ENCODE results near the gene C1orf174. TPM values are rescaled to one million over a fixed set of nuclear protein-coding genes. Genes with fewer than 3 reads are reported as not detected.
A peak's percentile ranks its signal among the peaks of the same experiment; 100 is the strongest.

Gene C1orf174
- total and polyA plus RNA-seq, 2 of the 13 experiments (the other 11 are each of a cell fraction or from before 2014, with no cell fraction given), result 21.6 to 31.4 TPM

DNA sequence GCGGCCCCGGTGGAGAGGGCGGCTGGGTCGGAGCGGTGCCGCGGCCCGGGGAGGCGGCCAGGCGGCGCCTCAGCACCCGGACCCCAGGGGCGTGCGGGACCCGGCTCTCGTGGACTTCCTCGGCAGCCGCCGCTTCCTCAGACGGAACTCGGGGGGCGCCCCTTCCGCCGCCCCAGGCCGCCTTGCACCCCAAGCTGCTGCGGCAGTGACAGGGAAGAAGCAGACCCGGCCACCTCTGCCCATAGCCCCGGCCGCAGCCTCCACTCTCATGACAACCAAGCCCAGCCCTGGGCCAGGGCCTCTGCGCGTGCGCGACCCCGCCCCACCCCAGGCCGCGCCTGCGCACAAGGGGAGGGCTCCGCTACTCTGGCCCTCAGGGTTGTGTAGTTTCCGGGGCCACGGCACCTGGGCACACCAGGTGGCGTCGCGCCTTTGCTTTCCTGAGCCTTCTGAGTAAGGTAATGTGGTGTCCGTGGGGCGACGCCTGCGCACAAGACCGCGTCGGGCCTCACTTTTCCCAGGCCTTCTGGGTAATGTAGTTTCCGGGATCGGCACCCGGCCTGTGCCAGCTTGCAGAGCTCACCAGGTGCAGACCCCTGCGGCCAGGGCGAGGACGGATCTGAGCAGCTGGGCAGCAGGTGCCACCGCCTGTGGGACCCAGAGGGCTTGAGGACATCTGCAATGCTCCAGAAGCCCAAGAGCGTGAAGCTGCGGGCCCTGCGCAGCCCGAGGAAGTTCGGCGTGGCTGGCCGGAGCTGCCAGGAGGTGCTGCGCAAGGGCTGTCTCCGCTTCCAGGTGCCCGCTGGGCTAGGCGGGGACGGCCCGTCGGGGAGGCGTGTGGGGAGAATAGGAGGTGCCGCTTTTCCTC, 42.9 kb downstream of the C1orf174 start, which contains the start of the genes CEP104 and DFFB (continued):
- TF ChIP-seq, protein P1, sequence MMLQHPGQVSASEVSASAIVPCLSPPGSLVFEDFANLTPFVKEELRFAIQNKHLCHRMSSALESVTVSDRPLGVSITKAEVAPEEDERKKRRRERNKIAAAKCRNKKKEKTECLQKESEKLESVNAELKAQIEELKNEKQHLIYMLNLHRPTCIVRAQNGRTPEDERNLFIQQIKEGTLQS (CRISPR knock-in tag; IDR thresholded peaks at IDR 0.05), result peak; percentile 16; the same call in 1 of the 2 replicates
- TF ChIP-seq, protein P2, sequence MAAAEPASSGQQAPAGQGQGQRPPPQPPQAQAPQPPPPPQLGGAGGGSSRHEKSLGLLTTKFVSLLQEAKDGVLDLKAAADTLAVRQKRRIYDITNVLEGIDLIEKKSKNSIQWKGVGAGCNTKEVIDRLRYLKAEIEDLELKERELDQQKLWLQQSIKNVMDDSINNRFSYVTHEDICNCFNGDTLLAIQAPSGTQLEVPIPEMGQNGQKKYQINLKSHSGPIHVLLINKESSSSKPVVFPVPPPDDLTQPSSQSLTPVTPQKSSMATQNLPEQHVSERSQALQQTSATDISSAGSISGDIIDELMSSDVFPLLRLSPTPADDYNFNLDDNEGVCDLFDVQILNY (CRISPR knock-in tag; conservative IDR thresholded peaks at IDR 0.05), result no peak
- TF ChIP-seq, protein P3, sequence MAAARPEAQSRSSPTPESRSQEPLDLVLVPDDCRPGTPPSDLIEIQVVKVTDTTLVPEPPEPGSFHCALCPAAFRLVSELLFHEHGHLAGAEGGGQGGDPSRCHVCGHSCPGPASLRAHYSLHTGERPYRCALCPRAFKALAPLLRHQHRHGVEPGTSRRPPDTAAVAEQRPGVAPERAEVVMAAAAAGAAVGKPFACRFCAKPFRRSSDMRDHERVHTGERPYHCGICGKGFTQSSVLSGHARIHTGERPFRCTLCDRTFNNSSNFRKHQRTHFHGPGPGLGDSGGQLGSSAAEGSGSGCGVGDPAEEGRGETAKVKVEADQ (CRISPR knock-in tag; IDR thresholded peaks at IDR 0.05; ENCODE audit: borderline replicate concordance), result peak; percentile 89; the same call in 1 of the 2 replicates
- no peak for TF ChIP-seq ZMYM3 (CRISPR knock-in tag; IDR thresholded peaks at IDR 0.05)
- TF ChIP-seq ZNF256 (CRISPR knock-in tag; conservative IDR thresholded peaks at IDR 0.05), result 0 out of 2 replicates have a peak, but pooled peaks have one; percentile 23
- TF ChIP-seq, protein P4, sequence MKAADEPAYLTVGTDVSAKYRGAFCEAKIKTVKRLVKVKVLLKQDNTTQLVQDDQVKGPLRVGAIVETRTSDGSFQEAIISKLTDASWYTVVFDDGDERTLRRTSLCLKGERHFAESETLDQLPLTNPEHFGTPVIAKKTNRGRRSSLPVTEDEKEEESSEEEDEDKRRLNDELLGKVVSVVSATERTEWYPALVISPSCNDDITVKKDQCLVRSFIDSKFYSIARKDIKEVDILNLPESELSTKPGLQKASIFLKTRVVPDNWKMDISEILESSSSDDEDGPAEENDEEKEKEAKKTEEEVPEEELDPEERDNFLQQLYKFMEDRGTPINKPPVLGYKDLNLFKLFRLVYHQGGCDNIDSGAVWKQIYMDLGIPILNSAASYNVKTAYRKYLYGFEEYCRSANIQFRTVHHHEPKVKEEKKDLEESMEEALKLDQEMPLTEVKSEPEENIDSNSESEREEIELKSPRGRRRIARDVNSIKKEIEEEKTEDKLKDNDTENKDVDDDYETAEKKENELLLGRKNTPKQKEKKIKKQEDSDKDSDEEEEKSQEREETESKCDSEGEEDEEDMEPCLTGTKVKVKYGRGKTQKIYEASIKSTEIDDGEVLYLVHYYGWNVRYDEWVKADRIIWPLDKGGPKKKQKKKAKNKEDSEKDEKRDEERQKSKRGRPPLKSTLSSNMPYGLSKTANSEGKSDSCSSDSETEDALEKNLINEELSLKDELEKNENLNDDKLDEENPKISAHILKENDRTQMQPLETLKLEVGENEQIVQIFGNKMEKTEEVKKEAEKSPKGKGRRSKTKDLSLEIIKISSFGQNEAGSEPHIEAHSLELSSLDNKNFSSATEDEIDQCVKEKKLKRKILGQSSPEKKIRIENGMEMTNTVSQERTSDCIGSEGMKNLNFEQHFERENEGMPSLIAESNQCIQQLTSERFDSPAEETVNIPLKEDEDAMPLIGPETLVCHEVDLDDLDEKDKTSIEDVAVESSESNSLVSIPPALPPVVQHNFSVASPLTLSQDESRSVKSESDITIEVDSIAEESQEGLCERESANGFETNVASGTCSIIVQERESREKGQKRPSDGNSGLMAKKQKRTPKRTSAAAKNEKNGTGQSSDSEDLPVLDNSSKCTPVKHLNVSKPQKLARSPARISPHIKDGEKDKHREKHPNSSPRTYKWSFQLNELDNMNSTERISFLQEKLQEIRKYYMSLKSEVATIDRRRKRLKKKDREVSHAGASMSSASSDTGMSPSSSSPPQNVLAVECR (CRISPR knock-in tag; IDR thresholded peaks at IDR 0.05; ENCODE audit: borderline replicate concordance), result peak; percentile 78
- TF ChIP-seq ZBTB38 (CRISPR knock-in tag; IDR thresholded peaks at IDR 0.05), result peak; percentile 85; the same call in 1 of the 2 replicates
- 0 out of 2 replicates have a peak, but pooled peaks have one; percentile 75 for TF ChIP-seq ZNF713 (CRISPR knock-in tag; IDR thresholded peaks at IDR 0.05)
- no peak for TF ChIP-seq NONO (IDR thresholded peaks at IDR 0.05)
- TF ChIP-seq NONO (CRISPR knock-in tag; conservative IDR thresholded peaks at IDR 0.05), result peak; percentile 52
- TF ChIP-seq GATAD1 (CRISPR knock-in tag; IDR thresholded peaks at IDR 0.05), result peak; percentile 91
- TF ChIP-seq, protein P5, sequence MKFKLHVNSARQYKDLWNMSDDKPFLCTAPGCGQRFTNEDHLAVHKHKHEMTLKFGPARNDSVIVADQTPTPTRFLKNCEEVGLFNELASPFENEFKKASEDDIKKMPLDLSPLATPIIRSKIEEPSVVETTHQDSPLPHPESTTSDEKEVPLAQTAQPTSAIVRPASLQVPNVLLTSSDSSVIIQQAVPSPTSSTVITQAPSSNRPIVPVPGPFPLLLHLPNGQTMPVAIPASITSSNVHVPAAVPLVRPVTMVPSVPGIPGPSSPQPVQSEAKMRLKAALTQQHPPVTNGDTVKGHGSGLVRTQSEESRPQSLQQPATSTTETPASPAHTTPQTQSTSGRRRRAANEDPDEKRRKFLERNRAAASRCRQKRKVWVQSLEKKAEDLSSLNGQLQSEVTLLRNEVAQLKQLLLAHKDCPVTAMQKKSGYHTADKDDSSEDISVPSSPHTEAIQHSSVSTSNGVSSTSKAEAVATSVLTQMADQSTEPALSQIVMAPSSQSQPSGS (CRISPR knock-in tag; IDR thresholded peaks at IDR 0.05), result peak; percentile 64; the same call in 1 of the 2 replicates
- no peak for TF ChIP-seq MAFG (CRISPR knock-in tag; IDR thresholded peaks at IDR 0.05)
- peak; percentile 66 for TF ChIP-seq ZNF350 (CRISPR knock-in tag; IDR thresholded peaks at IDR 0.05; ENCODE audit: borderline replicate concordance, low read depth)
- TF ChIP-seq, protein P6, sequence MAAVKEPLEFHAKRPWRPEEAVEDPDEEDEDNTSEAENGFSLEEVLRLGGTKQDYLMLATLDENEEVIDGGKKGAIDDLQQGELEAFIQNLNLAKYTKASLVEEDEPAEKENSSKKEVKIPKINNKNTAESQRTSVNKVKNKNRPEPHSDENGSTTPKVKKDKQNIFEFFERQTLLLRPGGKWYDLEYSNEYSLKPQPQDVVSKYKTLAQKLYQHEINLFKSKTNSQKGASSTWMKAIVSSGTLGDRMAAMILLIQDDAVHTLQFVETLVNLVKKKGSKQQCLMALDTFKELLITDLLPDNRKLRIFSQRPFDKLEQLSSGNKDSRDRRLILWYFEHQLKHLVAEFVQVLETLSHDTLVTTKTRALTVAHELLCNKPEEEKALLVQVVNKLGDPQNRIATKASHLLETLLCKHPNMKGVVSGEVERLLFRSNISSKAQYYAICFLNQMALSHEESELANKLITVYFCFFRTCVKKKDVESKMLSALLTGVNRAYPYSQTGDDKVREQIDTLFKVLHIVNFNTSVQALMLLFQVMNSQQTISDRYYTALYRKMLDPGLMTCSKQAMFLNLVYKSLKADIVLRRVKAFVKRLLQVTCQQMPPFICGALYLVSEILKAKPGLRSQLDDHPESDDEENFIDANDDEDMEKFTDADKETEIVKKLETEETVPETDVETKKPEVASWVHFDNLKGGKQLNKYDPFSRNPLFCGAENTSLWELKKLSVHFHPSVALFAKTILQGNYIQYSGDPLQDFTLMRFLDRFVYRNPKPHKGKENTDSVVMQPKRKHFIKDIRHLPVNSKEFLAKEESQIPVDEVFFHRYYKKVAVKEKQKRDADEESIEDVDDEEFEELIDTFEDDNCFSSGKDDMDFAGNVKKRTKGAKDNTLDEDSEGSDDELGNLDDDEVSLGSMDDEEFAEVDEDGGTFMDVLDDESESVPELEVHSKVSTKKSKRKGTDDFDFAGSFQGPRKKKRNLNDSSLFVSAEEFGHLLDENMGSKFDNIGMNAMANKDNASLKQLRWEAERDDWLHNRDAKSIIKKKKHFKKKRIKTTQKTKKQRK (IDR thresholded peaks at IDR 0.05; ENCODE audit: low read length), result no peak
- peak; percentile 56; the same call in 1 of the 2 replicates for TF ChIP-seq DR1 (CRISPR knock-in tag; IDR thresholded peaks at IDR 0.05)
- TF ChIP-seq ZNF496 (CRISPR knock-in tag; IDR thresholded peaks at IDR 0.05; ENCODE audit: insufficient replicate concordance), result no peak
